HG02763 (cell line): ENCODE data around the gene C1QB.

Experiments used
- ATAC-seq: cut with Tn5 transposase; IDR thresholded peaks from one replicate; pipeline ENCODE4 v1.9.1; 2021; ENCODE audit warnings: mild to moderate bottlenecking, moderate library complexity; ENCODE audit not compliant: unreplicated experiment

C1QB gene

GRCh38 chr1:22633697-22634463, 19.2 kb upstream of the C1QB start:
- no peak for ATAC-seq

DNA sequence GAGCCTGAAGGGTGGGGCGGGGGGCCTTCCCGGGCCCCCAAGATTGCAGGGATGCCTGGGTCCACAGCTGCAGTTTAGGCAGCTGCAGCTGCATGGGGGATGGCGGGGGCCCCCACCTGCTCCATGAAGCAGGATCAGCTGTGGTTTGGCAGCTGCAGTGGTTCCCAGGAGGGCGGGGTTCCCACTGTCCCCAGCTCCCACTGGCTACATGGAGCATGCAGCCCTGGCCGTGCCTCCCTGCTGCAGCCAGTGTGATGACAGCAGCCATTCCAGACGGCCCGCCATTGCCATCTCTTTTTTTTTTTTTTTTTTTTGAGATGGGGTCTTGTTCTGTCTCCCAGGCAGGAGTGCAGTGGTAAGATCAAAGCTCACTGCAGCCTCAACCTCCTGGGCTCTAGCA, 17.6 kb upstream of the C1QB start:
- ATAC-seq = no peak

DNA sequence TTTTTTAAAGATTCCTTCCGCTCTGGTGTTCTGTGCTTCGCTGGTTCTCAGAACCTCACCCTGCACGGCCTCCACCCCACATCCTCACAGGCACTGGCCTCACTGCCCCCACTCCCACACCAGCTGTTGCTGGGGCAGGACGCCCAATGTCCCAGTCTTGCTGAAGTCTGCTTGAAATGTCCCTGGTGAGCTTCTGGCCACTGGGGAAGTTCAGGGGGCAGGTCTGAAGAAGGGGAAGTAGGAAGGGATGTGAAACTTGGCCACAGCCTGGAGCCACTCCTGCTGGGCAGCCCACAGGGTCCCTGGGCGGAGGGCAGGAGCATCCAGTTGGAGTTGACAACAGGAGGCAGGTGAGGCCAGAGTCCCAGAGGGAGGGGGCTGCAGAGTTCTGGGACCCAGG, 16.7 kb upstream of the C1QB start, which contains the start of gene C1QA:
C1QA (plus strand) TSS at position 276 of the 400 bp plus-strand sequence. CDS start 989 bp downstream, outside the sequence.
- ATAC-seq = no peak

GRCh38 chr1:22636927-22637326, 16.1 kb upstream of the C1QB start:
- ATAC-seq = no peak

DNA sequence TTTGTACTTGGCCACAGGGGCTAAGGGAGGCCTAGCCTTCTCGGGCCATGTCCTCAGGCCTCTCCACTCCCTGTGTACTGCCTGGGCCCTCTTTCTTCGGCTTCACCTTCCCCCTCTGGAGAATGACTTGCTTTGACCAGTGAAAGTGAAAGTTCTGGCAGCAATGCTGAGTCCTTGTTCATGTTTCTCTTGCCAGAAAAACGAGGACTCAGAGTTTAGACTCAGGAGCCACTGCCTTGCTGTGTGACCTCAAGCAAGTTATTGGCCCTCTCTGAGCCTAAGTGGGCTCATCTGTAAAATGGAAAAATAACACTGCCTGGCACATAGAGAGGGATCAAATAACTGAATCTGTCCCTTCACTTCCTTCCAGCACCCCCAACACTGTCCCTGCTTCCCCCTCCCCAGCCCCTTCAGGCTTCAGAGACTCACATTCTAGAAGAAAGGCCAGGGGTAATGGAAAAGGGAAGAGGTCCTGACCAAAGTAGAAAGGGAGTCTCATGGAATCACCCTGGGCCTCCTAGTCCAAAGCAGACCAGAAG, 15.1 kb upstream of the C1QB start:
- ATAC-seq = no peak

GRCh38 chr1:22638476-22639234, 14.4 kb upstream of the C1QB start:
- ATAC-seq = no peak

DNA sequence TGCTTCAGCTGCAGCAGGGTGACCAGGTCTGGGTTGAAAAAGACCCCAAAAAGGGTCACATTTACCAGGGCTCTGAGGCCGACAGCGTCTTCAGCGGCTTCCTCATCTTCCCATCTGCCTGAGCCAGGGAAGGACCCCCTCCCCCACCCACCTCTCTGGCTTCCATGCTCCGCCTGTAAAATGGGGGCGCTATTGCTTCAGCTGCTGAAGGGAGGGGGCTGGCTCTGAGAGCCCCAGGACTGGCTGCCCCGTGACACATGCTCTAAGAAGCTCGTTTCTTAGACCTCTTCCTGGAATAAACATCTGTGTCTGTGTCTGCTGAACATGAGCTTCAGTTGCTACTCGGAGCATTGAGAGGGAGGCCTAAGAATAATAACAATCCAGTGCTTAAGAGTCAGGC, 13.8 kb upstream of the C1QB start:
- no peak for ATAC-seq

- no peak for ATAC-seq
Measured at GRCh38 chr1:22641247-22641646, 11.8 kb upstream of the C1QB start.

DNA sequence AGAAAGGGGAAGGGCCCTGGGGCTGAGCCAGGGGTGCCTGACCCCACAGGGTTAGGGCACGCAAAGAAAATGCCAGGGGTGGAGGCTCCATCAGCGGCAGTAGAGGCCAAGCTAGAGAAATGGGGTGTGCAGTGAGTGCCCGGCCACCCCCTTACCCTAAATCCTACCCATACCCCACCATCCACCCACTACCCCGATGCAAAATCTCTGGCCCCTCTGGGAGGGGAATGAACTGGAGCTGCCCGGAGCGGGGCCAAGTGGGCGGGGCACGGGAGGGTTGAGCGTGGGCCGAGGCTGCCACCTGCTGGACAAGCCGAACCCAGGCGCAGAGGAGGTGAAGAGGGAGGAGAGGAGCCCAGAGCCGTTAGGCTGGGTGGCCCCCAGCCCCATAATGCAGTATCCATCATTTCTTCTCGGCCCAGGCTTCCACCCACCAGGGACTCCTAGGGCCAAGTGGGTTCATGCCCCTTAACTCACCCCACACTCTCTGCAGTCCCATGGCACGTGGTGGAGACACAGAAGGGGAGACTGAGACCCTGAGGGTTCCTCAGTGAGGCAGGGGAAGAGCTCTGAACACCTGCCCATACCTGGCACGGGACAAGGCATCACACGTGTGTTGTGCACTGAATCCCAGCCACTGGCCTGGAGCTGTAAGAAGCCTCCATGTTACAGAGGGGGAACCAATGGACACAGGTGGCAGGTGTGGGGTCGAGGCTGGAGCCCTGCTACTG, 11.0 kb upstream of the C1QB start:
- no peak for ATAC-seq

DNA sequence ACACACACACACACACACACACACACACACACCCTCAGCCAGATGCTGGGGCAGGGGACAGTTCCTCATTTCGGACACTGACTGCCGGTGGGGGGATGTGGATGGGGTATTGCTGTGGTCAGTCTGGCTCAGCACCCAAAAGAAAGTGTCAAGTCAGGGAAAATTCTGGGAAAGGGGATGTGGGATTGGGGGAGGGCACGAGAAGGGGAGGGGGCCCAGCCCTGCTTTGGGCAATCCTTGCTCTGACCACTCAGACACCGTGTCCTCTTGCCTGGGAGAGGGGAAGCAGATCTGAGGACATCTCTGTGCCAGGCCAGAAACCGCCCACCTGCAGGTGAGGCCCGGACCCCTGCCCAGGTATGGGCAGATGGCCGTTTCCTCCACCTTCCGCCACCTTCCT, 9.7 kb upstream of the C1QB start, which contains the start of gene C1QC:
C1QC (plus strand) TSS at position 253 of the 400 bp plus-strand sequence. CDS start 391 bp downstream, outside the sequence.
- ATAC-seq = no peak

- no peak for ATAC-seq
Measured at GRCh38 chr1:22643928-22644327, 9.1 kb upstream of the C1QB start.

- no peak for ATAC-seq
Measured at GRCh38 chr1:22645931-22646330, 7.1 kb upstream of the C1QB start.

GRCh38 chr1:22646384-22646783, 6.7 kb upstream of the C1QB start:
- ATAC-seq = no peak

GRCh38 chr1:22650089-22650693, 2.8 kb upstream of the C1QB start:
- ATAC-seq = no peak

GRCh38 chr1:22651941-22652856, 837 bp upstream of the C1QB start:
- no peak for ATAC-seq

GRCh38 chr1:22654692-22655091, 1.7 kb downstream of the C1QB start:
- ATAC-seq = no peak

DNA sequence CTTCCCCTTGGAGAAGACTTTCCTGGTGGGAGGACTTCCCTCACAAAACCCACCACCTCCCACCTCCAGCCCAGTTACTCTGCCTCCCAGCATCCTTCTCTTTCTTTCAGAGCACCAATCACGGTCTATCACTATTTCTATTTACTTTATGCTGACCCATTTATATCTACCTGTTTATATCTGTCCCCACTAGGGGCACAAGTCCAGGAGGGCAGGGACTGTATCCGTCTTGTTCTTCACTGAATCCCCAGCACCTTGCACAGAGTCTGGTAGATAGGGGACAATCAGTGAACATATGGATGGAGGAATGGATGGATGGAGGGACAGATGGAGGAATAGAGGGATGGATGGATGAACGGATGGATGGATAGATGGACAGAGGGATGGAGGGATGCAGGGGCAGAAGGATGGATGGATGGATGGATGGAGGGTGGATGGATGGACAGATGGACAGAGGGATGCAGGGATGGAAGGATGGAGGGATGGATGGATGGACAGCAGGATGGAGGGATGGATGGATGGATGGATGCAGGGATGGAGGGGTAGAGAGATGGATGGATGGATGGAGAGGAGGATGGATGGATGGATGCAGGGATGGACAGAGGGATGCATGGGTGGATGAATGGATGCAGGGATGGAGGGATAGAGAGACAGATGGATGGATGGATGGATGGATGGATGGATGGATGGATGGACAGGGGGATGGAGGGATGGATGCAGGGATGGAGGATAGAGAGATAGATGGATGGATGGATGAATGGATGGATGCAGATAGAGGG, 5.5 kb downstream of the C1QB start:
- ATAC-seq = no peak

DNA sequence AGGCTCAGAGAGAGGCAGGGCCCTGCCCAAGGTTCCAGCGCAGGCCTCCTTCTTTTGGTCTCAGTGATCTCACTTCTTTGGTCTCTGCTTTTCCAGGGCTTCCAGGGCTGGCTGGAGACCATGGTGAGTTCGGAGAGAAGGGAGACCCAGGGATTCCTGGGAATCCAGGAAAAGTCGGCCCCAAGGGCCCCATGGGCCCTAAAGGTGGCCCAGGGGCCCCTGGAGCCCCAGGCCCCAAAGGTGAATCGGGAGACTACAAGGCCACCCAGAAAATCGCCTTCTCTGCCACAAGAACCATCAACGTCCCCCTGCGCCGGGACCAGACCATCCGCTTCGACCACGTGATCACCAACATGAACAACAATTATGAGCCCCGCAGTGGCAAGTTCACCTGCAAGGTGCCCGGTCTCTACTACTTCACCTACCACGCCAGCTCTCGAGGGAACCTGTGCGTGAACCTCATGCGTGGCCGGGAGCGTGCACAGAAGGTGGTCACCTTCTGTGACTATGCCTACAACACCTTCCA, 7.7 kb downstream of the C1QB start:
- ATAC-seq = no peak

DNA sequence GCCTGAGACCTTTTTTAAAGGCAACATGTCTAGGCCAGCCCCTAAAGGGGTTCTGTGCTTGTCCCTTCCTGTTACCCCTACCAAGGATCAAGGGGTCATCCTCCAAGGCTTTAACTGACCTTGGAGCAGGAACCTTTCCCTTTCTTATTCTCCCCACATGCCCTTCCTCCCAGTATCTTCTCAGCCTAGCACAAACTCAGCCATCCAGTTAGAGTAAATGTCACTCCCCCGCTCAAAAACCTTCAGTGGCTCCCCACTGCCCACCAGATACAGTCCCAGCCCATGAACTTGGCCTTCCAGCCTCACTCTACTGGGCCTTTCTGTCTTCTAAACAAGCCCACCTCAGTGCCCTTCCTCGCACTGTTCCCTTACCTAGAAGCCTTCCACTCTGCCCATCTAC, 8.8 kb downstream of the C1QB start:
- ATAC-seq = no peak
